Medulla oblongata (tissue), 1 donor: ENCODE data around the gene CCDC116.
"Not testable (repeated sequence)": the region's sequence is repeated elsewhere in the genome, so short reads cannot be mapped to it uniquely, and the experiment has no call there.

Source experiments
- DNase-seq: peaks from one replicate; pipeline ENCODE4 v3.0.0-alpha.2; 2015; ENCODE audit errors: extremely low spot score

The CCDC116 gene

GRCh38 chr22:21650823-21651520 lies 18.4 kb downstream of the CCDC116 start:
- no peak for DNase-seq

GRCh38 chr22:21651521-21652009 lies 19.0 kb downstream of the CCDC116 start:
- DNase-seq: no peak

GRCh38 chr22:21652010-21652546 lies 19.5 kb downstream of the CCDC116 start:
- DNase-seq: peak; percentile 86

- no peak for DNase-seq
Observed at GRCh38 chr22:21652547-21653545, 20.3 kb downstream of the CCDC116 start.

GRCh38 chr22:21657020-21657359 lies 24.4 kb downstream of the CCDC116 start:
- no peak for DNase-seq

GRCh38 chr22:21657360-21658032 lies 24.9 kb downstream of the CCDC116 start:
- no peak for DNase-seq

GRCh38 chr22:21659864-21660525 lies 27.4 kb downstream of the CCDC116 start:
- no peak for DNase-seq

GRCh38 chr22:21660904-21661303 lies 28.3 kb downstream of the CCDC116 start:
- no peak for DNase-seq

GRCh38 chr22:21661991-21662390 lies 29.4 kb downstream of the CCDC116 start:
- no peak for DNase-seq

- no peak for DNase-seq
Observed at GRCh38 chr22:21663738-21664137, 31.2 kb downstream of the CCDC116 start.

- no peak for DNase-seq
Observed at GRCh38 chr22:21665047-21665851, 32.7 kb downstream of the CCDC116 start.

GRCh38 chr22:21666786-21667185 lies 34.2 kb downstream of the CCDC116 start:
- DNase-seq: no peak

- DNase-seq: no peak
Observed at GRCh38 chr22:21669026-21669425, 36.5 kb downstream of the CCDC116 start.

- DNase-seq: no peak
Observed at GRCh38 chr22:21672107-21672629, 39.6 kb downstream of the CCDC116 start.

- no peak for DNase-seq
Observed at GRCh38 chr22:21673534-21674321, 41.2 kb downstream of the CCDC116 start.

- DNase-seq: no peak
Observed at GRCh38 chr22:21674638-21675245, 42.2 kb downstream of the CCDC116 start.

GRCh38 chr22:21677606-21678443 lies 45.3 kb downstream of the CCDC116 start:
- no peak for DNase-seq

GRCh38 chr22:21678842-21679241 lies 46.3 kb downstream of the CCDC116 start:
- not testable (repeated sequence) for DNase-seq
